ENCODE results near the gene SCN1B. TPM values are rescaled to one million over a fixed set of nuclear protein-coding genes. Genes with fewer than 3 reads are reported as not detected.
"Not testable (repeated sequence)": the region's sequence is repeated elsewhere in the genome, so short reads cannot be mapped to it uniquely, and the experiment has no call there.

The SCN1B gene
- total and polyA plus RNA-seq, 3 donors from 2014 or later: 3.5 to 7.5 (median 6.6) TPM

DNA sequence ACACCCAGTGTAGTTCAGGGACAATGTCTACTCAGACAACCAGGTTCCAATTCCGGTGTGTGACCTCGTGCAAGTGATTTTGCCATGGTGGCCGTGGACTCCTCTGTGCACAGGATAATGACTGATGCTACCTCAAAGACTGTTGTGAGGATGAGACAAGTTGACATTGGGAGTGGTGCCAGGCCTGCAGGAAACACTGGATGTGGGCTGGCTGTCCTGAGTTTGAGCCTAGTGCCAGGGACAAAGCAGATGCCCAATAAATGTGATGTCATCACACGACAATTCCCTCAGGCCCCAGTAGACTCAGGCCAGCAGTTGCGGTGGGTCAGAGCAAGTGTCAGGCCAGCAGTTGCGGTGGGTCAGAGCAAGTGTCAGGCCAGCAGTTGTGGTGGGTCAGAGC lies 6.2 kb upstream of the SCN1B start:
- Histone ChIP-seq H3K4me1 (peaks cover 3% of the 10 kb centered on the region), H3K9me3 (no peaks in the 10 kb centered on the region), H3K27ac (no peak overlapping the region), H3K36me3 (ENCODE audit: low read depth, missing control alignments) (no peaks in the 10 kb centered on the region), H3K4me3 (no peak overlapping the region), H3K27me3 (no peaks in the 10 kb centered on the region)
- DNase-seq: no peak
- intact Hi-C loops (cut with DNase I; ENCODE audit: low total_unique reads): no loop called here
- TF ChIP-seq CTCF (IDR thresholded peaks at IDR 0.05) (no peak), POLR2A (IDR thresholded peaks at IDR 0.05) (no peak)
- 89 to 90% methylated on average over 6 of the region's 6 CpGs for WGBS, 2 donors

DNA sequence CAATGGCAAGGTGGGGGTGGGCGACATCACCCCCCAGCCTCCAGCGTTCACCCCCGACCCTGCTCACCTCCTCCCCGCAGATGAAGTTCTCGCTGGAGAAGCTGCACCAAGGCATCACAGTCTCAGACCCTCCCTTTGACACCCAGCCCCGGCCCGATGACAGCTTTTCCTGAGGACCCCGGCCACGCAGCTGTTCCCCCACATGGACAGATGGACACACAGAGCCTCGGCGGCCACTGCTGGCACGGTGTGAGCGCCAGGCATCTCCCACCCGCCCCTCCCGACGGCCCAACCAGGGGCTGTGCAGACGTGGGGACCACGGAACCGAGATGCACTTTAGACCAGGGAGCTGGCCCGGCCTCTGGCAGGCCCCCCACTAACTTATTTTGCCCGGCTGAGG lies 4.3 kb upstream of the SCN1B start:
- no peak for TF ChIP-seq POLR2A (IDR thresholded peaks at IDR 0.05)
- TF ChIP-seq CTCF (IDR thresholded peaks at IDR 0.05): no peak
- no peak for DNase-seq
- Histone ChIP-seq H3K27me3 (no peaks in the 10 kb centered on the region), H3K36me3 (ENCODE audit: low read depth, missing control alignments) (no peaks in the 10 kb centered on the region), H3K4me3 (no peak overlapping the region), H3K27ac (no peak overlapping the region), H3K9me3 (no peaks in the 10 kb centered on the region), H3K4me1 (peaks cover 3% of the 10 kb centered on the region)
- WGBS, 2 donors: 87 to 90% methylated on average over 18 of the region's 21 CpGs
- intact Hi-C loops (cut with DNase I; ENCODE audit: low total_unique reads): no loop called here

DNA sequence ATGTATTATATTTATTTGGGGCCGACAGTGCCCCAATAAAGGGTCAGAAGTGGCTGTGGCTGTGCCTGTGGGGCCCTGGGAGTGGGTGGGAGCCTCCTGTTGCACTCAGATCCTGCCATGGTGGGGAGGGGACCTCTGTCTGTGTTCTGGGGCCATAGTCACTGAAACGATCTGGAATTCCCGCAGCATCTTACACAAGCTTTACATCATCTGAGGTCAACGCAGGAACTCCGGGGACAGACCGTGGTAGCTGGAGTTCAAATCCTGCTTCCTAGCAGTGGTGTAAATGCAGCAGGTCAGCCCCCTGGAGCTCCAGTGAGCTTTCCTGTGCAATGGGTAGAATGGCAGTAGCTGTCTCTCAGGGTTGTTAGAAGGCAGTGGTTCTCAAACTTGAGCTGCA lies 3.9 kb upstream of the SCN1B start:
- TF ChIP-seq POLR2A (IDR thresholded peaks at IDR 0.05) (no peak), CTCF (IDR thresholded peaks at IDR 0.05) (no peak)
- H3K4me3 ChIP-seq: no peak overlapping the region
- H3K4me1 ChIP-seq: peaks cover 3% of the 10 kb centered on the region
- WGBS, 2 donors: 84 to 100% methylated on average over 3 to 6 of the region's 6 CpGs
- intact Hi-C loops (cut with DNase I; ENCODE audit: low total_unique reads): no loop called here
- no peak overlapping the region for H3K27ac ChIP-seq
- H3K9me3 ChIP-seq: no peaks in the 10 kb centered on the region
- H3K27me3 ChIP-seq: no peaks in the 10 kb centered on the region
- DNase-seq: no peak
- H3K36me3 ChIP-seq (ENCODE audit: low read depth, missing control alignments): no peaks in the 10 kb centered on the region

DNA sequence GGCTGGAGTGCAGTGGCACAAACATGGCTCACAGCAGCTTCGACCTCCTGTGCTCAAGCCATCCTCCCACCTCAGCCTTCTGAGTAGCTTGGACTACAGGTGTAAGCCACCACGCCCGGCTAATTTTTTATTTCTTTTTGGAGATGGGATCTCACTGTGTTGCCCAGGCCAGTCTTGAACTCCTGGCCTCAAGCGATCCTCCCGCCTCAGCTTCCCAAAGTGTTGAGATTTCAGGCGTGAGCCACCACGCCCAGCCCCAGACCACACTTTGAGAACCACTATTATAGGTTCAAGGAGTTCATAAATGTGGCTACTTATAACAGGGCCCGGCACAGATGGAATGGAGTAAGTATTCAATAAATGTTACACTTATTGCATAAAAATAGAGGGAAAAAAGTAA lies 3.3 kb upstream of the SCN1B start:
- 88% methylated on average over 8 of the region's 8 CpGs for WGBS, 2 donors
- intact Hi-C loops (cut with DNase I; ENCODE audit: low total_unique reads): no loop called here
- no peak for DNase-seq
- Histone ChIP-seq H3K4me1 (peaks cover 3% of the 10 kb centered on the region), H3K9me3 (no peaks in the 10 kb centered on the region), H3K4me3 (no peak overlapping the region), H3K36me3 (ENCODE audit: low read depth, missing control alignments) (no peaks in the 10 kb centered on the region), H3K27me3 (no peaks in the 10 kb centered on the region), H3K27ac (no peak overlapping the region)
- TF ChIP-seq CTCF (IDR thresholded peaks at IDR 0.05): no peak
- no peak for TF ChIP-seq POLR2A (IDR thresholded peaks at IDR 0.05)

GRCh38 chr19:35027851-35028599 lies 2.2 kb upstream of the SCN1B start:
- 77 to 80% methylated on average over 6 to 7 of the region's 7 CpGs for WGBS, 2 donors
- H3K27me3 ChIP-seq: no peaks in the 10 kb centered on the region
- intact Hi-C loops (cut with DNase I; ENCODE audit: low total_unique reads): no loop called here
- no peaks in the 10 kb centered on the region for H3K4me1 ChIP-seq
- no peak for DNase-seq
- no peak overlapping the region for H3K27ac ChIP-seq
- H3K4me3 ChIP-seq: no peak overlapping the region
- H3K9me3 ChIP-seq: no peaks in the 10 kb centered on the region
- no peaks in the 10 kb centered on the region for H3K36me3 ChIP-seq (ENCODE audit: low read depth, missing control alignments)
- no peak for TF ChIP-seq POLR2A (IDR thresholded peaks at IDR 0.05)
- TF ChIP-seq CTCF (IDR thresholded peaks at IDR 0.05): no peak

DNA sequence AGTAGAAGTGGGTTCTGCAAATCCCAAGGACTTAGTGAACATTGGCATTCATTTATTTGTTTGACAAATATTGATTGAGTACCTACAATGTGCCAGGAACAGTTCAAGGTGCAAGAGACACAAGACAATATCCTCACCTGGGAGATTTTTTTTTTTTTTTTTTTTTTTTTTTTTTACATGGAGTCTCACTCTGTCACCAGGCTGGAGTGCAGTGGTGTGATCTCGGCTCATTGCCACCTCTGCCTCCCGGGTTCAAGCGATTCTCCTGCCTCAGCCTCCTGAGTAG lies 1.7 kb upstream of the SCN1B start:
- H3K27ac ChIP-seq; H3K4me1 ChIP-seq; H3K9me3 ChIP-seq; intact Hi-C loops (cut with DNase I; ENCODE audit: low total_unique reads); H3K27me3 ChIP-seq; H3K36me3 ChIP-seq (ENCODE audit: low read depth, missing control alignments); H3K4me3 ChIP-seq; DNase-seq: not testable (repeated sequence)
- 94 to 98% methylated on average over 3 of the region's 3 CpGs for WGBS, 2 donors

GRCh38 chr19:35029275-35029736 lies 964 bp upstream of the SCN1B start:
- H3K4me1 ChIP-seq; DNase-seq; intact Hi-C loops (cut with DNase I; ENCODE audit: low total_unique reads); H3K9me3 ChIP-seq; H3K27ac ChIP-seq; H3K27me3 ChIP-seq; H3K4me3 ChIP-seq; H3K36me3 ChIP-seq (ENCODE audit: low read depth, missing control alignments): not testable (repeated sequence)
- 50 to 65% methylated on average over 11 of the region's 11 CpGs for WGBS, 2 donors
